Fibroblast of villous mesenchyme (primary cell): ENCODE measurements around the gene EPB41L3. TPM values are rescaled to one million over a fixed set of nuclear protein-coding genes. Genes with fewer than 3 reads are reported as not detected.

ENCODE experiments used
- DNase-seq: peaks from one replicate; pipeline ENCODE4 v3.0.0-alpha.2; 2010; ENCODE audit warnings: low read depth
- H3K4me3 ChIP-seq: 2 replicates; pipeline ENCODE4 v1.5.1; 2011; ENCODE audit warnings: low read depth, mild to moderate bottlenecking, low read length
- CTCF ChIP-seq: IDR thresholded peaks from 2 replicates; pipeline ENCODE4 v1.5.1; 2012; ENCODE audit warnings: low read depth, mild to moderate bottlenecking, low read length; ENCODE audit not compliant: insufficient read depth
- total RNA-seq: library from RNA; depleted of rRNA; stranded (reverse); fragments of >200 nt; gene quantifications from 2 replicates; pipeline ENCODE4 v1.2.3, GENCODE V29; 2012

Gene EPB41L3
- total RNA-seq, 1 donor, result 0.43 TPM

DNA sequence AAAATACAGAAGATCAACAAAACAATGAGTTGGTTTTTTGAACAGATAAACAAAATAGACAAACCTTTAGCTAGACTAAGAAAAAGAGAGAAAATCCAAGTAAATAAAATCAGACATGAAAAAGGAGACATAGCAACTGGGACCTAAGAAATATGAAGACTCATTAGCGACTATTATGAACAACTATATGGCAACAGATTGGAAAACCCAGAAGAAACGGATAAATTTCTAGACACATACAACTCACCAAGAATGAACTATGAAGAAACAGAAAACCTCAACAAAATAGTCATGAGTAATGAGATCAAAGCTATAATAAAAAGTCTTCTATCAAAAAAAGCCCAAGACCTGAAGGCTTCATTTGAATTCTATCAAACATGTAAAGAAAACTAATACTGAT, 59.3 kb downstream of the EPB41L3 start:
- H3K4me3 ChIP-seq, result no peak overlapping the region
- DNase-seq, result no peak
- no peak for TF ChIP-seq CTCF

DNA sequence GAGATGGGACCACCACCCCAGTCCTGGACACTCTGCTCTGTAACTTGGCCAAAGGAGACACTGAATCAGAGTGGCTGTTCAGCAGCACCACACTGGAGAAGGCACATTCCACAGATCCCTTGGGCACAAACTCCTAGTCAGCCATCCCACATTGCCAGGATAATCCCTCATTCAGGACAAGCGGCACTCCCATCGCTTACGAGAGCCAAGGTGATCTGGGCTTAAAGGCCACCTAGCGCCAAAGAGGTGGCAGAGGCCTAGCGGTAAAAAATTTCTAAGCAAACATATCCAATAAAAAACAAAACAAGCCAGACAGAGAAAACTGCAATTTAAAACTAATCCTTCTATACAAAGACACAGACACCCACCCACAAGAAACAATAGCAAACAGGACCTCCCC, 62.2 kb downstream of the EPB41L3 start:
- no peak for TF ChIP-seq CTCF
- no peak for DNase-seq
- no peak overlapping the region for H3K4me3 ChIP-seq

DNA sequence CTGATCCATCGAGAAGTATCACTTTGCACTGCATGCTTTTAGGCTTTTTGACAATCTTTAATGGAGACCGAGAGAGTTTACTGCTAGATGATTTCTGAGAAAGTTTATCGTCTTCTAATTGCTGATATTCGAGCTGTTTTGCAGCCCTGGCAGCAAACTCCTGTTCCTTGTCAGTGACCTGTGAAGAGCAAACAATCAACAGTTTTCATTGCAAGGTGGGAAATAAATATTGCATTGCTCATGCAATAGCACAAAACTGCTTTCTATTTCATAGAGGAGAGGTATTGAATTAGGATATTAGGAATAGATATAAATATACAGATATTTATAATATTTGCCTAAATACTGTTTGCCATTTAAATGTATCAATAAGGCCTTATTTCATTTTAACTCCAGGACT, 65.5 kb downstream of the EPB41L3 start:
- DNase-seq, result no peak
- H3K4me3 ChIP-seq, result no peak overlapping the region
- TF ChIP-seq CTCF, result no peak

DNA sequence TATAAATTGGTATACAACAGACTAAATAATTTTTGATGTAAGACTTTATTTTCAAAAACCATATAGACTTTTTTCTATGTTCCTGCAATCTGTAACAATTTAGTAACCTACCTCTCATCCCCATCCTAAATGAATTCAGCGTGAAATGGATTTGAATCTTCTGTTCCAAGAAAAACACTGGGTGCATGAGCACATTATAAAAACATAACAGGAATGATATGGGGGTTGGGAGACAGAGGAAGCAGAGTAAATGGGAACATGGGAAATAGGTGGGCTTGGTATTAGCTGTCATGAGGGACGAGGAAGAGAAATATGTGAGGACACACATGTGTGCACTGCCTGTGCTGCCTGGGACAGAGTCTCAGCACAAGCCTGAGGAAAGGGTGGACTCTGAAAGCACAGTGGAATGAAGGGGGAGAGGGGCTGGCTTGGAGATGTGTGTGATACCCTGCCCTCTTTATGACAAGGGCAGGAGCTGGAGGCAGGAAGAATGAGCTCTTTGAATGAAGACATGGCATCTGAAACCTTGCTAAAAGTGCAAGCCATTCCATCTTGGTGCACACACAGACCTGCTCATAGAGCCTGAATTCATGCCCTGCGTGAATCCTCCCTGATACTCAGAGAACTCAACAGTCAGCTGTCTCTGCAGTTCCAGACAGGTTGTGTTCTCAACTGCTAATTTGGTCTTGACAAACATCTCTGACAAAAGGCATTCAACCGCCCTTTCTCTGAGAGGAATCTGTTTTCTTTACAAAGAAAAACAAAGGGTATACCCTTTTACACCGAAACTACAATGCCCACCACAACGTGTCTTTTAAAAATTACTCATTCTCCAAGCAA, 66.6 kb downstream of the EPB41L3 start:
- DNase-seq, result no peak
- no peak for TF ChIP-seq CTCF
- no peak overlapping the region for H3K4me3 ChIP-seq

GRCh38 chr18:5475267-5475666, 68.5 kb downstream of the EPB41L3 start:
- H3K4me3 ChIP-seq, result no peak overlapping the region
- TF ChIP-seq CTCF, result no peak
- no peak for DNase-seq

GRCh38 chr18:5469340-5469739, 74.5 kb downstream of the EPB41L3 start:
- TF ChIP-seq CTCF, result no peak
- DNase-seq, result no peak
- H3K4me3 ChIP-seq, result no peak overlapping the region

GRCh38 chr18:5468394-5468793, 75.4 kb downstream of the EPB41L3 start:
- no peak overlapping the region for H3K4me3 ChIP-seq
- no peak for TF ChIP-seq CTCF
- DNase-seq, result no peak
